K562 (cell line): ENCODE measurements around the gene CLDN7. TPM values are rescaled to one million over a fixed set of nuclear protein-coding genes. Genes with fewer than 3 reads are reported as not detected.
A peak's percentile ranks its signal among the peaks of the same experiment; 100 is the strongest.

Source experiments
- KLF13 ChIP-seq: fragments of 450-650 bp; IDR thresholded peaks from 2 replicates; pipeline ENCODE4 v1.6.1; 2016; ENCODE audit warnings: missing genetic modification characterization, low read depth, mild to moderate bottlenecking, missing compliant biosample characterization, moderate library complexity, borderline replicate concordance
- PHF8 ChIP-seq: fragments of 200-600 bp; sonication (generic); IDR thresholded peaks from 2 replicates; pipeline ENCODE4 v1.6.1; 2012; ENCODE audit warnings: mixed run types, mild to moderate bottlenecking, inconsistent platforms, low read length, moderate library complexity, borderline replicate concordance
- RCOR1 ChIP-seq, 2 experiments: IDR thresholded peaks; 2 replicates each; pipeline ENCODE4 v1.6.1; 2012; ENCODE audit warnings: low read depth in 2 of 2, low read length in 2 of 2, borderline replicate concordance in 1 of 2, improper control_type of control experiment in 1 of 2
- SAFB ChIP-seq: fragments of 200-400 bp; formaldehyde crosslinking; IDR thresholded peaks from 2 replicates; pipeline ENCODE4 v1.6.1; 2017; ENCODE audit warnings: low read depth, low read length, borderline replicate concordance
- SIX5 ChIP-seq, 2 experiments: IDR thresholded peaks; 2 replicates each; pipeline ENCODE4 v1.6.1; 2011; ENCODE audit warnings: low read length in 2 of 2, borderline replicate concordance in 1 of 2, low read depth in 1 of 2, mild to moderate bottlenecking in 1 of 2, moderate library complexity in 1 of 2; ENCODE audit not compliant: insufficient read depth in 1 of 2
- TAL1 ChIP-seq: fragments of 450-650 bp; IDR thresholded peaks from 2 replicates; pipeline ENCODE4 v1.6.1; 2016; ENCODE audit warnings: mild to moderate bottlenecking
- TRIM28 ChIP-seq: fragments of 450-650 bp; IDR thresholded peaks from 2 replicates; pipeline ENCODE4 v1.6.1; 2017
- ZBTB1 ChIP-seq: sonication (generic); formaldehyde crosslinking; IDR thresholded peaks from 2 replicates; pipeline ENCODE4 v1.8.1; 2023; ENCODE audit warnings: missing genetic modification reagents, low read depth, mild to moderate bottlenecking, borderline replicate concordance
- ZFP30 ChIP-seq: fragments of 250-450 bp; sonication (Bioruptor Pico); IDR thresholded peaks from 2 replicates; pipeline ENCODE4 v1.8.0; 2022; ENCODE audit warnings: moderate library complexity, mild to moderate bottlenecking, inconsistent platforms, borderline replicate concordance
- ZKSCAN8 ChIP-seq: fragments of 200-800 bp; sonication (Bioruptor generic); IDR thresholded peaks from 2 replicates; pipeline ENCODE4 v1.6.1; 2016; ENCODE audit warnings: missing genetic modification characterization, missing compliant biosample characterization
- ZNF217 ChIP-seq: sonication (generic); formaldehyde crosslinking; IDR thresholded peaks from 2 replicates; pipeline ENCODE4 v1.8.0; 2022; ENCODE audit warnings: mild to moderate bottlenecking, missing genetic modification reagents
- ZNF224 ChIP-seq: sonication (generic); formaldehyde crosslinking; IDR thresholded peaks from 2 replicates; pipeline ENCODE4 v1.8.0; 2022; ENCODE audit warnings: mild to moderate bottlenecking, missing genetic modification reagents
- ZNF23 ChIP-seq: fragments of 250-450 bp; sonication (Bioruptor Pico); IDR thresholded peaks from 2 replicates; pipeline ENCODE4 v1.4.0; 2020; ENCODE audit warnings: mild to moderate bottlenecking
- ZNF445 ChIP-seq: fragments of 250-450 bp; sonication (Bioruptor Pico); IDR thresholded peaks from 2 replicates; pipeline ENCODE4 v1.4.0; 2020; ENCODE audit warnings: low read depth, mild to moderate bottlenecking, moderate library complexity
- ZNF766 ChIP-seq: fragments of 200-800 bp; sonication (Bioruptor generic); conservative IDR thresholded peaks from 2 replicates; pipeline ENCODE4 v1.6.1; 2016; ENCODE audit warnings: missing genetic modification characterization, missing compliant biosample characterization
- polyA plus RNA-seq, 8 experiments: library from polyadenylated mRNA; depleted of rRNA in 4 of 8; stranded (reverse) in 5 of 8; unstranded in 3 of 8; fragments of >200 nt; fragmentation: Nextera tagmentation in 2 of 8; fragmentation: Illumina TruSeq in 1 of 8; extraction: Ambion mirVana in 2 of 8; extraction: Trizol in 1 of 8; gene quantifications; 2 replicates each; pipeline versions ENCODE4 v1.2.1 to v1.2.3, GENCODE V29; 2011 to 2014; ENCODE audit warnings: inconsistent platforms in 1 of 8, missing spikeins in 1 of 8
- total RNA-seq, 7 experiments: library from RNA; depleted of rRNA in 6 of 7; stranded (reverse); fragments of >200 nt in 6 of 7; fragmentation: Illumina TruSeq in 2 of 7; extraction: Trizol in 2 of 7; gene quantifications; 2 replicates each; pipeline versions ENCODE4 v1.2.1 to v1.2.3, GENCODE V29; 2011 to 2021; ENCODE audit warnings: low replicate concordance in 1 of 7
- TF ChIP-seq, protein P1 (sequence below): IDR thresholded peaks from 2 replicates; pipeline ENCODE4 v1.6.1; 2016; ENCODE audit warnings: missing genetic modification characterization, missing compliant biosample characterization
- TF ChIP-seq, protein P2 (sequence below): fragments of 450-650 bp; IDR thresholded peaks from 2 replicates; pipeline ENCODE4 v1.6.1; 2016; ENCODE audit warnings: borderline replicate concordance
- TF ChIP-seq, protein P3 (sequence below): fragments of 200-800 bp; sonication (Bioruptor generic); IDR thresholded peaks from 2 replicates; pipeline ENCODE4 v1.6.1; 2017; ENCODE audit warnings: missing genetic modification characterization, missing compliant biosample characterization
- TF ChIP-seq, protein P4 (sequence below): fragments of 450-650 bp; IDR thresholded peaks from 2 replicates; pipeline ENCODE4 v1.6.1; 2016; ENCODE audit warnings: antibody characterized with exemption

CLDN7 gene
- total and polyA plus RNA-seq, 9 of the 15 experiments (the other 6 are each of a cell fraction or from before 2014, with no cell fraction given) = 2.2 to 14.5 (median 7.6) TPM

DNA sequence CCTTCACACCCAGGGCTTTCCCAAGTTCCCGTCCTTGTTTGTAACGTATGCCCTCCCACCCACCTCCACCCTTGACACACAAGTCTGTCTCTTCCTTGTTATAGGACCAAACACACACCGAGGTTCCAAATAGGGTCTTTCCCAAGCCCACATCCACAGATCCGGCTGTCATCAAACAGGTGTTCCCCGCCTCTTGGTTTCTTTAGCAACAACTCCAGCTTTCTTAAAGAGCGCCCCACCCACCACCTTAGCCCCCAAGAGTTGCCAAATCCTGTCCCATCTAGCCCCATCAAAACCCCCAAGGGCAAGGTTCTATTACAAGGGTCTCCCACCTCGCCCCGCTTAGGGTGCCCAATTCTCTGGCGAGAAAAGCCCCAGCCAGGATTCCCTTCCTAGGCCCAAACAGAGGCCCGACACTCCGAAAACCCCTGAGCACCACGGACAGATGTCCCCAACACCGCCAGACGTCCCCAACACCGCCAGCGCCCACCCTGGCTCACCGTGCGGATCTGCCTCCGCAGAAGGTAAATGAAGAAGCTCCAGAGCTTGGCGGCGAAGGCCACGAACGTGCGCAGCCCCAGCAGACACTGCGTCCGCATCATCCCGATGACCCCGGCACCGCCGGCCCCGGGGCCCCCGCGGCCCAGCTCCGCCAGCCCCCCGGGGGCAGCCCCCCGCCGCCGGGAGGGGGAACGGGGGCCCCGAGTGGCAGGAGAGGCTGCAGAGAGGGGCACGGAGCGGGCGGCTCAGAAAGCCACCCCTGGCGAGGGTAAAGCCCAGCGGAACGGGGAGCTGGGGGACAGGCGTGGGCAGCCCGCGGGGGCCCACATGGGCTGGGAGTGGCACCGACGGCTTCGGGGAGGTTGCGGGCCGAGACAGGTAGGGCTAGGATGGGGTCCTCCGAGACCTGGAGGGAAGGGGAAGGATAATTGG, 11.3 kb downstream of the CLDN7 start (continued):
- TF ChIP-seq ZNF445 (CRISPR knock-in tag) (no peak), SAFB (no peak), TAL1 (no peak), ZFP30 (CRISPR knock-in tag) (no peak), ZNF217 (CRISPR knock-in tag) (no peak), SIX5 (IDR thresholded peaks at IDR 0.05; ENCODE audit: borderline replicate concordance in 1 of 2, insufficient read depth in 1 of 2, low read depth in 1 of 2, low read length in 2 of 2) (no peak), ZKSCAN8 (CRISPR knock-in tag) (no peak), ZBTB1 (CRISPR knock-in tag) (no peak; the same call in 1 of the 2 replicates), PHF8 (peak; percentile 19; the same call in 1 of the 2 replicates), TRIM28 (no peak), KLF13 (tag) (no peak), ZNF766 (CRISPR knock-in tag) (no peak), ZNF224 (CRISPR knock-in tag) (no peak), RCOR1 (IDR thresholded peaks at IDR 0.05; ENCODE audit: borderline replicate concordance in 1 of 2, low read depth in 2 of 2, low read length in 2 of 2) (no peak), ZNF23 (CRISPR knock-in tag) (no peak)
- TF ChIP-seq, protein P1, sequence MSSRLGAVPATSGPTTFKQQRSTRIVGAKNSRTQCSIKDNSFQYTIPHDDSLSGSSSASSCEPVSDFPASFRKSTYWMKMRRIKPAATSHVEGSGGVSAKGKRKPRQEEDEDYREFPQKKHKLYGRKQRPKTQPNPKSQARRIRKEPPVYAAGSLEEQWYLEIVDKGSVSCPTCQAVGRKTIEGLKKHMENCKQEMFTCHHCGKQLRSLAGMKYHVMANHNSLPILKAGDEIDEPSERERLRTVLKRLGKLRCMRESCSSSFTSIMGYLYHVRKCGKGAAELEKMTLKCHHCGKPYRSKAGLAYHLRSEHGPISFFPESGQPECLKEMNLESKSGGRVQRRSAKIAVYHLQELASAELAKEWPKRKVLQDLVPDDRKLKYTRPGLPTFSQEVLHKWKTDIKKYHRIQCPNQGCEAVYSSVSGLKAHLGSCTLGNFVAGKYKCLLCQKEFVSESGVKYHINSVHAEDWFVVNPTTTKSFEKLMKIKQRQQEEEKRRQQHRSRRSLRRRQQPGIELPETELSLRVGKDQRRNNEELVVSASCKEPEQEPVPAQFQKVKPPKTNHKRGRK (tag) = no peak
- TF ChIP-seq, protein P2, sequence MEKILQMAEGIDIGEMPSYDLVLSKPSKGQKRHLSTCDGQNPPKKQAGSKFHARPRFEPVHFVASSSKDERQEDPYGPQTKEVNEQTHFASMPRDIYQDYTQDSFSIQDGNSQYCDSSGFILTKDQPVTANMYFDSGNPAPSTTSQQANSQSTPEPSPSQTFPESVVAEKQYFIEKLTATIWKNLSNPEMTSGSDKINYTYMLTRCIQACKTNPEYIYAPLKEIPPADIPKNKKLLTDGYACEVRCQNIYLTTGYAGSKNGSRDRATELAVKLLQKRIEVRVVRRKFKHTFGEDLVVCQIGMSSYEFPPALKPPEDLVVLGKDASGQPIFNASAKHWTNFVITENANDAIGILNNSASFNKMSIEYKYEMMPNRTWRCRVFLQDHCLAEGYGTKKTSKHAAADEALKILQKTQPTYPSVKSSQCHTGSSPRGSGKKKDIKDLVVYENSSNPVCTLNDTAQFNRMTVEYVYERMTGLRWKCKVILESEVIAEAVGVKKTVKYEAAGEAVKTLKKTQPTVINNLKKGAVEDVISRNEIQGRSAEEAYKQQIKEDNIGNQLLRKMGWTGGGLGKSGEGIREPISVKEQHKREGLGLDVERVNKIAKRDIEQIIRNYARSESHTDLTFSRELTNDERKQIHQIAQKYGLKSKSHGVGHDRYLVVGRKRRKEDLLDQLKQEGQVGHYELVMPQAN = peak; percentile 16; the same call in 1 of the 2 replicates
- TF ChIP-seq, protein P3, sequence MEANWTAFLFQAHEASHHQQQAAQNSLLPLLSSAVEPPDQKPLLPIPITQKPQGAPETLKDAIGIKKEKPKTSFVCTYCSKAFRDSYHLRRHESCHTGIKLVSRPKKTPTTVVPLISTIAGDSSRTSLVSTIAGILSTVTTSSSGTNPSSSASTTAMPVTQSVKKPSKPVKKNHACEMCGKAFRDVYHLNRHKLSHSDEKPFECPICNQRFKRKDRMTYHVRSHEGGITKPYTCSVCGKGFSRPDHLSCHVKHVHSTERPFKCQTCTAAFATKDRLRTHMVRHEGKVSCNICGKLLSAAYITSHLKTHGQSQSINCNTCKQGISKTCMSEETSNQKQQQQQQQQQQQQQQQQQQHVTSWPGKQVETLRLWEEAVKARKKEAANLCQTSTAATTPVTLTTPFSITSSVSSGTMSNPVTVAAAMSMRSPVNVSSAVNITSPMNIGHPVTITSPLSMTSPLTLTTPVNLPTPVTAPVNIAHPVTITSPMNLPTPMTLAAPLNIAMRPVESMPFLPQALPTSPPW = no peak
- TF ChIP-seq, protein P4, sequence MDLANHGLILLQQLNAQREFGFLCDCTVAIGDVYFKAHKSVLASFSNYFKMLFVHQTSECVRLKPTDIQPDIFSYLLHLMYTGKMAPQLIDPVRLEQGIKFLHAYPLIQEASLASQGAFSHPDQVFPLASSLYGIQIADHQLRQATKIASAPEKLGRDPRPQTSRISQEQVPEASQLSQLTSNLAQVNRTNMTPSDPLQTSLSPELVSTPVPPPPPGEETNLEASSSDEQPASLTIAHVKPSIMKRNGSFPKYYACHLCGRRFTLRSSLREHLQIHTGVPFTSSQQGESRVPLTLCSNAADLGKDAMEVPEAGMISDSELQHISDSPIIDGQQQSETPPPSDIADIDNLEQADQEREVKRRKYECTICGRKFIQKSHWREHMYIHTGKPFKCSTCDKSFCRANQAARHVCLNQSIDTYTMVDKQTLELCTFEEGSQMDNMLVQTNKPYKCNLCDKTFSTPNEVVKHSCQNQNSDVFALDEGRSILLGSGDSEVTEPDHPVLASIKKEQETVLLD = no peak
